ENCODE measurements around the gene SOHLH1. TPM values are rescaled to one million over a fixed set of nuclear protein-coding genes. Genes with fewer than 3 reads are reported as not detected.

Gene SOHLH1
- total RNA-seq, 4 donors from 2014 or later, result not detected

GRCh38 chr9:135745686-135746324 lies 46.5 kb upstream of the SOHLH1 start:
- no peak for DNase-seq (ENCODE audit: extremely low spot score)

GRCh38 chr9:135745189-135745588 lies 45.9 kb upstream of the SOHLH1 start:
- intact Hi-C loops (cut with DNase I), result no loop called here

More at GRCh38 chr9:135745686-135746324, 46.5 kb upstream of the SOHLH1 start:
- H3K27ac ChIP-seq (replicated peaks in 1 of 4), result no peak overlapping the region
- no peaks in the 10 kb centered on the region for H3K9me3 ChIP-seq
- H3K4me1 ChIP-seq, result peaks cover 0 to 7% (median 0%) of the 10 kb centered on the region in 4 donors
- TF ChIP-seq CTCF (IDR thresholded peaks at IDR 0.05) (no peak), EP300 (IDR thresholded peaks at IDR 0.05) (no peak), POLR2A (IDR thresholded peaks at IDR 0.05; ENCODE audit: low read depth) (no peak), POLR2AphosphoS5 (IDR thresholded peaks at IDR 0.05) (no peak)
- H3K4me3 ChIP-seq, result no peak overlapping the region
- intact Hi-C loops (cut with DNase I), result no loop called here
- no peaks in the 10 kb centered on the region for H3K36me3 ChIP-seq
- H3K27me3 ChIP-seq, result peaks cover 0 to 96% (median 0%) of the 10 kb centered on the region in 4 donors
- 79% methylated on average over 22 of the region's 24 CpGs for WGBS

GRCh38 chr9:135744333-135745070 lies 45.2 kb upstream of the SOHLH1 start:
- Histone ChIP-seq H3K9me3 (no peaks in the 10 kb centered on the region), H3K4me3 (no peak overlapping the region), H3K36me3 (no peaks in the 10 kb centered on the region), H3K4me1 (peaks cover 0 to 7% (median 0%) of the 10 kb centered on the region in 4 donors), H3K27ac (replicated peaks in 1 of 4) (no peak overlapping the region), H3K27me3 (peaks cover 0 to 97% (median 0%) of the 10 kb centered on the region in 4 donors)
- no peak for DNase-seq (ENCODE audit: extremely low spot score)
- 82% methylated on average over 6 of the region's 33 CpGs for WGBS
- TF ChIP-seq POLR2AphosphoS5 (IDR thresholded peaks at IDR 0.05) (no peak), EP300 (IDR thresholded peaks at IDR 0.05) (no peak), CTCF (IDR thresholded peaks at IDR 0.05) (no peak), POLR2A (IDR thresholded peaks at IDR 0.05; ENCODE audit: low read depth) (no peak)
- intact Hi-C loops (cut with DNase I), result no loop called here

More at GRCh38 chr9:135745189-135745588, 45.9 kb upstream of the SOHLH1 start:
- peaks cover 0 to 7% (median 0%) of the 10 kb centered on the region in 4 donors for H3K4me1 ChIP-seq
- H3K27ac ChIP-seq (replicated peaks in 1 of 4), result no peak overlapping the region
- no peaks in the 10 kb centered on the region for H3K9me3 ChIP-seq
- TF ChIP-seq POLR2A (IDR thresholded peaks at IDR 0.05; ENCODE audit: low read depth) (no peak), POLR2AphosphoS5 (IDR thresholded peaks at IDR 0.05) (no peak), CTCF (IDR thresholded peaks at IDR 0.05) (no peak), EP300 (IDR thresholded peaks at IDR 0.05) (no peak)
- DNase-seq (ENCODE audit: extremely low spot score), result no peak
- no peak overlapping the region for H3K4me3 ChIP-seq
- 93% methylated on average over 15 of the region's 21 CpGs for whole genome bisulfite sequencing
- H3K27me3 ChIP-seq, result peaks cover 0 to 96% (median 0%) of the 10 kb centered on the region in 4 donors
- no peaks in the 10 kb centered on the region for H3K36me3 ChIP-seq

GRCh38 chr9:135743546-135744332 lies 44.5 kb upstream of the SOHLH1 start:
- no peaks in the 10 kb centered on the region for H3K9me3 ChIP-seq
- peaks cover 0 to 97% (median 0%) of the 10 kb centered on the region in 4 donors for H3K27me3 ChIP-seq
- peaks cover 0 to 7% (median 0%) of the 10 kb centered on the region in 4 donors for H3K4me1 ChIP-seq
- intact Hi-C loops (cut with DNase I), result no loop called here
- H3K27ac ChIP-seq (replicated peaks in 1 of 4), result no peak overlapping the region
- H3K36me3 ChIP-seq, result no peaks in the 10 kb centered on the region
- no peak overlapping the region for H3K4me3 ChIP-seq
- WGBS, result 81% methylated on average over 16 of the region's 25 CpGs
- TF ChIP-seq POLR2A (IDR thresholded peaks at IDR 0.05; ENCODE audit: low read depth) (no peak), CTCF (IDR thresholded peaks at IDR 0.05) (no peak), POLR2AphosphoS5 (IDR thresholded peaks at IDR 0.05) (no peak), EP300 (IDR thresholded peaks at IDR 0.05) (no peak)
- DNase-seq (ENCODE audit: extremely low spot score), result no peak

Data from esophagus muscularis mucosa (tissue), 4 donors.